Panc1 (cell line): Measurements from ENCODE around the gene BTG1. TPM values are rescaled to one million over a fixed set of nuclear protein-coding genes. Genes with fewer than 3 reads are reported as not detected.

ENCODE experiments used
- ATAC-seq: fragments of 200-7000 bp; cut with Tn5 transposase; 2 replicates; pipeline ENCODE4 v1.9.1; 2020; ENCODE audit warnings: mild to moderate bottlenecking, moderate library complexity
- BruUV-seq: library from RNA; stranded (reverse); fragments of 400-500 nt; replicated peaks from 2 replicates; lab custom pipeline; 2021; lab: Mats Ljungman, UMichigan
- CTCF ChIA-PET: fragments of 300-600 bp; sonication (Branson Sonifier 250); formaldehyde crosslinking; loops from one replicate; lab custom pipeline; 2022; ENCODE audit warnings: antibody characterized with exemption; lab: Charles Lee
- POLR2A ChIA-PET: fragments of 300-600 bp; sonication (Branson Sonifier 250); formaldehyde crosslinking; loops from one replicate; lab custom pipeline; 2022; ENCODE audit warnings: antibody characterized with exemption; lab: Charles Lee
- DNase-seq: peaks from one replicate; pipeline ENCODE4 v3.0.0-alpha.2; 2010; ENCODE audit warnings: low read depth, low spot score
- H3K27ac ChIP-seq: 2 replicates; pipeline ENCODE4 v1.5.1; 2011; ENCODE audit warnings: mild to moderate bottlenecking, low read length, inconsistent platforms
- H3K27me3 ChIP-seq: fragments of 200-500 bp; sonication (Bioruptor generic); 2 replicates; pipeline ENCODE4 v1.6.0; 2014; ENCODE audit warnings: low read length, inconsistent platforms; ENCODE audit not compliant: control insufficient read depth, insufficient read depth
- H3K36me3 ChIP-seq: fragments of 200-500 bp; sonication (Bioruptor generic); 2 replicates; pipeline ENCODE4 v1.5.1; 2014; ENCODE audit warnings: inconsistent platforms, mild to moderate bottlenecking, low read length, moderate library complexity; ENCODE audit not compliant: control insufficient read depth, insufficient read depth
- H3K4me1 ChIP-seq: 2 replicates; pipeline ENCODE4 v1.5.1; 2011; ENCODE audit warnings: inconsistent platforms, mild to moderate bottlenecking, low read length, moderate library complexity; ENCODE audit not compliant: control insufficient read depth, insufficient read depth
- H3K4me3 ChIP-seq, 2 experiments: 2 replicates each; pipeline ENCODE4 v1.5.1; 2011 to 2012; ENCODE audit warnings: low read depth in 2 of 2, low read length in 2 of 2, mild to moderate bottlenecking in 2 of 2, inconsistent platforms in 1 of 2, moderate library complexity in 1 of 2
- H3K9me3 ChIP-seq: fragments of 200-500 bp; sonication (Bioruptor generic); 2 replicates; pipeline ENCODE4 v1.5.1; 2014; ENCODE audit warnings: low read depth, mild to moderate bottlenecking, inconsistent platforms, low read length, moderate library complexity; ENCODE audit not compliant: control insufficient read depth, insufficient read depth
- POLR2AphosphoS5 ChIP-seq: IDR thresholded peaks from 2 replicates; pipeline ENCODE4 v1.6.1; 2012; ENCODE audit warnings: mild to moderate bottlenecking, low read depth, low read length, moderate library complexity
- SIN3A ChIP-seq: IDR thresholded peaks from 2 replicates; pipeline ENCODE4 v1.6.1; 2012; ENCODE audit warnings: low read depth, mild to moderate bottlenecking, low read length, moderate library complexity, borderline replicate concordance; ENCODE audit not compliant: insufficient read depth
- TCF7L2 ChIP-seq: IDR thresholded peaks from 2 replicates; pipeline ENCODE4 v1.6.1; 2011; ENCODE audit warnings: mild to moderate bottlenecking, low read depth, low read length, inconsistent platforms
- in situ Hi-C: cut with HindIII; loops from 2 replicates; pipeline ENCODE4 v1.10.0; 2016; ENCODE audit warnings: low sequenced_read_pairs, low pct_unique_long_range_greater_than_20kb
- intact Hi-C: fragments of 100-400 bp; cut with micrococcal nuclease; formaldehyde crosslinking; loops from one replicate; pipeline ENCODE4 v1.10.0; 2022; ENCODE audit not compliant: unreplicated experiment
- total RNA-seq: library from RNA; stranded (reverse); gene quantifications from one replicate; pipeline ENCODE4 v1.2.1, GENCODE V29; 2021; ENCODE audit not compliant: unreplicated experiment
- TF ChIP-seq, protein P1 (sequence below): fragments of 450-650 bp; IDR thresholded peaks from 2 replicates; pipeline ENCODE4 v1.5.1; 2017; ENCODE audit warnings: mild to moderate bottlenecking
- TF ChIP-seq, protein P2 (sequence below), 2 experiments: IDR thresholded peaks; 2 replicates each; pipeline ENCODE4 v1.6.1; 2011 to 2012; ENCODE audit warnings: low read depth in 2 of 2, control low read depth in 1 of 2, low read length in 1 of 2, mild to moderate bottlenecking in 1 of 2, moderate library complexity in 1 of 2; ENCODE audit not compliant: insufficient read depth in 1 of 2

Gene BTG1
- total RNA-seq, 1 experiment from 2014 or later: 50.0 TPM

DNA sequence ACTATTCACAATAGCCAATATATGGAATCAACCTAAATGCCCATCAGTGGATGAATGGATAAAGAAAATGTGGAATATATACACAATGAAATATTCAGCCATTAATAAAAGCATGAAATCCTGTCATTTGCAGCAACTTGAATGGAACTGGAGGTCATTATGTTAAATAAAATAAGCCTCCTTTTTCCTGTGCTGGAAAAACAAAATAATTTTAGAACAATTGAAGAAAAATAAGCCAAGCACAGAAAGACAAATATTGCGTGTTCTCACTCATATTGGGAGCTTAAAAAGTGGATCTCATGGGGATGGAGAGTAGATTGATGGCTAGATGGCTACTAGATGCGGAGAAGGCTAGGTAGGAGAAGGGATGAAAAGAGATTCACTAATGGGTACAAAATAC, 6.3 kb upstream of the BTG1 start:
- intact Hi-C loops: no loop called here
- DNase-seq (no peak), ATAC-seq (no peak)
- H3K4me1 ChIP-seq: peaks cover under 1% of the 10 kb centered on the region; the same call in 1 of the 2 replicates
- H3K36me3 ChIP-seq: no peaks in the 10 kb centered on the region
- H3K27me3 ChIP-seq: no peaks in the 10 kb centered on the region
- ChIA-PET CTCF (no interaction called here), POLR2A (no interaction called here)
- H3K27ac ChIP-seq: no peak overlapping the region
- H3K4me3 ChIP-seq: no peak overlapping the region
- TF ChIP-seq POLR2AphosphoS5 (no peak), TCF7L2 (no peak), SIN3A (no peak)
- TF ChIP-seq, protein P1, sequence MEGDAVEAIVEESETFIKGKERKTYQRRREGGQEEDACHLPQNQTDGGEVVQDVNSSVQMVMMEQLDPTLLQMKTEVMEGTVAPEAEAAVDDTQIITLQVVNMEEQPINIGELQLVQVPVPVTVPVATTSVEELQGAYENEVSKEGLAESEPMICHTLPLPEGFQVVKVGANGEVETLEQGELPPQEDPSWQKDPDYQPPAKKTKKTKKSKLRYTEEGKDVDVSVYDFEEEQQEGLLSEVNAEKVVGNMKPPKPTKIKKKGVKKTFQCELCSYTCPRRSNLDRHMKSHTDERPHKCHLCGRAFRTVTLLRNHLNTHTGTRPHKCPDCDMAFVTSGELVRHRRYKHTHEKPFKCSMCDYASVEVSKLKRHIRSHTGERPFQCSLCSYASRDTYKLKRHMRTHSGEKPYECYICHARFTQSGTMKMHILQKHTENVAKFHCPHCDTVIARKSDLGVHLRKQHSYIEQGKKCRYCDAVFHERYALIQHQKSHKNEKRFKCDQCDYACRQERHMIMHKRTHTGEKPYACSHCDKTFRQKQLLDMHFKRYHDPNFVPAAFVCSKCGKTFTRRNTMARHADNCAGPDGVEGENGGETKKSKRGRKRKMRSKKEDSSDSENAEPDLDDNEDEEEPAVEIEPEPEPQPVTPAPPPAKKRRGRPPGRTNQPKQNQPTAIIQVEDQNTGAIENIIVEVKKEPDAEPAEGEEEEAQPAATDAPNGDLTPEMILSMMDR: no peak
- TF ChIP-seq, protein P2, sequence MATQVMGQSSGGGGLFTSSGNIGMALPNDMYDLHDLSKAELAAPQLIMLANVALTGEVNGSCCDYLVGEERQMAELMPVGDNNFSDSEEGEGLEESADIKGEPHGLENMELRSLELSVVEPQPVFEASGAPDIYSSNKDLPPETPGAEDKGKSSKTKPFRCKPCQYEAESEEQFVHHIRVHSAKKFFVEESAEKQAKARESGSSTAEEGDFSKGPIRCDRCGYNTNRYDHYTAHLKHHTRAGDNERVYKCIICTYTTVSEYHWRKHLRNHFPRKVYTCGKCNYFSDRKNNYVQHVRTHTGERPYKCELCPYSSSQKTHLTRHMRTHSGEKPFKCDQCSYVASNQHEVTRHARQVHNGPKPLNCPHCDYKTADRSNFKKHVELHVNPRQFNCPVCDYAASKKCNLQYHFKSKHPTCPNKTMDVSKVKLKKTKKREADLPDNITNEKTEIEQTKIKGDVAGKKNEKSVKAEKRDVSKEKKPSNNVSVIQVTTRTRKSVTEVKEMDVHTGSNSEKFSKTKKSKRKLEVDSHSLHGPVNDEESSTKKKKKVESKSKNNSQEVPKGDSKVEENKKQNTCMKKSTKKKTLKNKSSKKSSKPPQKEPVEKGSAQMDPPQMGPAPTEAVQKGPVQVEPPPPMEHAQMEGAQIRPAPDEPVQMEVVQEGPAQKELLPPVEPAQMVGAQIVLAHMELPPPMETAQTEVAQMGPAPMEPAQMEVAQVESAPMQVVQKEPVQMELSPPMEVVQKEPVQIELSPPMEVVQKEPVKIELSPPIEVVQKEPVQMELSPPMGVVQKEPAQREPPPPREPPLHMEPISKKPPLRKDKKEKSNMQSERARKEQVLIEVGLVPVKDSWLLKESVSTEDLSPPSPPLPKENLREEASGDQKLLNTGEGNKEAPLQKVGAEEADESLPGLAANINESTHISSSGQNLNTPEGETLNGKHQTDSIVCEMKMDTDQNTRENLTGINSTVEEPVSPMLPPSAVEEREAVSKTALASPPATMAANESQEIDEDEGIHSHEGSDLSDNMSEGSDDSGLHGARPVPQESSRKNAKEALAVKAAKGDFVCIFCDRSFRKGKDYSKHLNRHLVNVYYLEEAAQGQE (IDR thresholded peaks at IDR 0.05; ENCODE audit: insufficient read depth in 1 of 2, low read depth in 2 of 2, low read length in 1 of 2): no peak
- in situ Hi-C loops: no loop called here
- no TSS peak for BruUV-seq
- no peaks in the 10 kb centered on the region for H3K9me3 ChIP-seq

DNA sequence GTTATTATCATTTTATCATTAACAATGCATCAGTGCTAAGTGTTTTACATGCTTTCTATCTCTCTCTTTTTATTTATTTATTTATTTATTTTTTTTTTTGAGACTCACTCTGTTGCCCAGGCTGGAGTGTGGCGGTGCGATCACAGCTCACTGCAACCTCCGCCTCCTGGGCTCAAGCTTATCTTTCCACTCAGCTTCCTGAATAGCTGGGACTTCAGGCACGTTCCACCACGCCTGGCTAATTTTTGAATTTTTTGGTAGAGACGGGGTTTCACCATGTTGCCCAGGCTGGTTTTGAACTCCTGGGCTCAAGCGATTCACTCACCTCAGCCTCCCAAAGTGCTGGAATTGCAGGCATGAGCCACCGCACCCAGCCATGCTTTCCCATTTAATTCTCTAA, 3.9 kb upstream of the BTG1 start:
- no peak for TF ChIP-seq SIN3A
- no peak for TF ChIP-seq POLR2AphosphoS5
- no peak for TF ChIP-seq TCF7L2
- TF ChIP-seq, protein P1: no peak
- TF ChIP-seq, protein P2 (IDR thresholded peaks at IDR 0.05; ENCODE audit: insufficient read depth in 1 of 2, low read depth in 2 of 2, low read length in 1 of 2): no peak
- Histone ChIP-seq H3K9me3 (no peaks in the 10 kb centered on the region), H3K4me3 (no peak overlapping the region), H3K27me3 (no peaks in the 10 kb centered on the region), H3K36me3 (no peaks in the 10 kb centered on the region; the same call in 1 of the 2 replicates), H3K4me1 (peaks cover 3% of the 10 kb centered on the region; the same call in 1 of the 2 replicates), H3K27ac (no peak overlapping the region)
- in situ Hi-C loops (no loop called here), intact Hi-C loops (loop anchor here (5.0 to 10.0 kb wide), 3 partner anchors 145 to 503 kb away; no protein-coding TSS in a partner anchor)
- ATAC-seq (no peak), DNase-seq (no peak)
- CTCF ChIA-PET: no interaction called here
- no TSS peak for BruUV-seq
- POLR2A ChIA-PET: no interaction called here
